Measurements from ENCODE around the gene TDRD9.

The TDRD9 gene

DNA sequence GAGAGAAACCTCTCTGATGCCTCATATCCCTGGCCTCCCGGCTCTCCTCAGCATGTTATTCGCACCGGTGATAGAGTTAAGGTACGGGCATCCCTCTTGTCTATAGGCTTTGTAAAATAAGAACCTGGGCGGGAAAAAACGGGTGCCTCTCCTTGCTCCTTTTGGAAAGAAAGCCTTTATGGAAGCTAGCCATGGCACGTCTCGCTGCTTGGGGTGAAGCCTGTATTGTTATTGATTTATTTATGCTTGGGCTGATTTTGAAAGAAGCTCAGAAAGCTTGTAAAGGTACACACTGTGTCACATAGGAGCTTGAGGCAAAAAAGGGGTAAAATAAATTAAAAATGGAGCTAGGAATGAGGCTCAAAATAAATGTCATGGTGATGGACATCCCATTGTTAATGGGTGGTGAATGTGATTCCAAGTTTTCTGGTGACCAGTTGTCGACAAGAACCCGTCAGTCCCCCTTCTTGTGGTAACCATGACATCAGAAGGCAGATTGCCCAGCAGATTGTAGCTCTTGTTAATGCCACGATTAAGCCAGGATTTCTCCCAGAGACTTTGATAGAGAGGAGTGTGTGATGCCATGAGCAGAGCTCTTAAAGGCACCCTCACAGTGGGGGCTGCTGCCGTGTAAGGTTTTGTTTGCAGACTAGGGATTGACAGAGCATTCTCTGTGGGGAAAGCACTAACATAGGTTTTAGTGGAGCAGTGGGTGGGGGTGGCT is 106.9 kb downstream of the TDRD9 start:
- DNase-seq: no peak

DNA sequence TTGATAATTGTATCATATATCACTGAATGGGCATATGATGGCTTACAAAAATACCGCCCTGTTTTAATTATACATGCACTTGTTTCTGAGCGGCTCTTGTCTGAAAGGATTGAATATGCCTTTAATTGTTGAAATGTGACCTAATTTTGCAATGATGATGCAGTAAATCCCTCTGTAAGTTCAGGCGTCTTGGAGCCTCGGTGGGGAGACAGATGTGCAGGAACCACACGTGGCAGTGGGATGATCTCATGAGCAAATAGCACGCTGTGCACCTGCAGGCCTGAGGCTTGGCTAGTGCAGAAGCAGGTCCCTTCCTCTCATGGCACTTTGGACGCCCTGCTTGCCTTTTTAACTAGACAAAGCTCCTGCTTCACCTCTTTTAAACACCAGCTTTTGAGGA is 108.0 kb downstream of the TDRD9 start:
- DNase-seq: no peak

DNA sequence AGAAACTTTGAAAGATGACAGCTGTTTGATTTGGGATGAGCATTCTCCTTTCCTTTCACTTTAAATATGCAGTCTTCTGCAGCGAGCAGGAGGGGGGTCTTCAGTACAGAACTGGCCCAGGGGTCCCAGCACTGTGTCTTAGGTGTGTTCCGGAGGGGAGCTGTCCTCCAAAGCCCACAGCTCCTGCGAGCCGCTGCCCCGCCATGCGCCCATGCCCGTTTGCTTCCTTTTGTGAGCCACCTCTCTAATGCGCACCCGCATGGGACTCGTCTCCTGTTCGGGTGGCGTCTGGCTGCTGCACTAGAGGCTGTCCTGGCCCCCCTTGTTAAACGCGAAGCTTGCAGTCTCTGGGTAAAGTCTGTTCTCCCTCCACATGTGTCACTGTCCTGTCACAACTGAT is 108.8 kb downstream of the TDRD9 start:
- DNase-seq: no peak

GRCh38 chr14:104037903-104038302 is 109.6 kb downstream of the TDRD9 start:
- no peak for DNase-seq

- no peak for DNase-seq
Measured at GRCh38 chr14:104039214-104039613, 111.0 kb downstream of the TDRD9 start.

- DNase-seq: no peak
Measured at GRCh38 chr14:104040539-104040938, 112.3 kb downstream of the TDRD9 start.

GRCh38 chr14:104041430-104042104 is 113.3 kb downstream of the TDRD9 start:
- DNase-seq: no peak

GRCh38 chr14:104044016-104044415 is 115.8 kb downstream of the TDRD9 start:
- DNase-seq: no peak

GRCh38 chr14:104047761-104048160 is 119.5 kb downstream of the TDRD9 start:
- DNase-seq: no peak

GRCh38 chr14:104048758-104049507 is 120.7 kb downstream of the TDRD9 start:
- DNase-seq: no peak

- no peak for DNase-seq
Measured at GRCh38 chr14:104049576-104050240, 121.5 kb downstream of the TDRD9 start.

DNA sequence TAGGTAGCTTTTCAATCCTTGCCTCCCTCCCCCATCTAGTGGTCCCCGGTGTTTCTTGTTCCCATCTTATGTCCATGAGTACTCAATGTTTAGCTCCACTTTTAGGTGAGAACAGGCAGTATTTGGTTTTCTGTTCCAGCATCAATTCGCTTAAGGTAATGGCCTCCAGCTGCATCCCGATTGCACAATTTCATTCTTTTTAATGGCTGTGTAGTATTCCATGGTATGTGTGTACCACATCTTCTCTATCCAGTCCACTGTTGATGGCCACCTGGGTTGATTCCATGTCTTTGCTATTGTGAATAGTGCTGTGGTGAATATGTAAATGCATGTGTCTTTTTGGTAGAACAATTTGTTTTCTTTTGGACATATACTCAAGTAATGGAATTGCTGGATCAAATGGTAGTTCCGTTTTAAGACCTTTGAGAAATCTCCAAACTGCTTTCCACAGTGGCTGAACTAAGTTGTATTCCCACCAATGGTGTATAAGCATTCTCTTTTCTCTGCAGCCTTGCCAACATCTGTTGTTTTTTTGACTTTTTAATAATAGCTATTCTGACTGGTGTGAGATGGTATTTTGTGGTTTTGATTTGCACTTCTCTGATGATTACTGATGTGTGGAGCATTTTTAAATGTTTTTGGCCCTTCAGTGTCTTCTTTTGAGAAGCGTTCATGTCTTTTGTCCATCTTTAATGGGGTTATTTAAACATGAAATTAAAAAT is 123.0 kb downstream of the TDRD9 start:
- no peak for DNase-seq

- DNase-seq: no peak
Measured at GRCh38 chr14:104054222-104054905, 126.1 kb downstream of the TDRD9 start.

GRCh38 chr14:104062281-104062680 is 134.0 kb downstream of the TDRD9 start:
- DNase-seq: no peak

GRCh38 chr14:104064003-104064402 is 135.7 kb downstream of the TDRD9 start:
- DNase-seq: no peak

DNA sequence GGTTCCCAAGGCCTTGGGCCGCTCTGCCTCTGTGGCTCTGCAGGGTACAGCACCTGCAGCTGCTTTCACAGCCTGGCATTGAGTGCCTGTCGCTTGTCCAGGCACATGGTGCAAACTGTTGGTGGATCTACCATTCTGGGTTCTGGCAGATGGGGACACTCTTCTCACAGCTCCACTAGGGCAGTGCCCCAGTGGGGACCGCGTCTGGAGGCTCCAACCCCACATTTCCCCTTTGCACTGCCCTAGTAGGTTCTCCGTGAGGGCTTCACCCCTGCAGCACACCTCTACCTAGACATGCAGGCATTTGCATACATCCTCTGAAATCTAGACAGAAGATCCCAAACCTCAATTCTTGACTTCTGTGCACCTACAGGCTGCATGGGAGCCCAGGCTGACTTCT is 138.0 kb downstream of the TDRD9 start:
- DNase-seq: no peak

- DNase-seq: no peak
Measured at GRCh38 chr14:104066719-104067295, 138.6 kb downstream of the TDRD9 start.

- no peak for DNase-seq
Measured at GRCh38 chr14:104069541-104069940, 141.3 kb downstream of the TDRD9 start.

- no peak for DNase-seq
Measured at GRCh38 chr14:104072586-104072985, 144.3 kb downstream of the TDRD9 start.

DNA sequence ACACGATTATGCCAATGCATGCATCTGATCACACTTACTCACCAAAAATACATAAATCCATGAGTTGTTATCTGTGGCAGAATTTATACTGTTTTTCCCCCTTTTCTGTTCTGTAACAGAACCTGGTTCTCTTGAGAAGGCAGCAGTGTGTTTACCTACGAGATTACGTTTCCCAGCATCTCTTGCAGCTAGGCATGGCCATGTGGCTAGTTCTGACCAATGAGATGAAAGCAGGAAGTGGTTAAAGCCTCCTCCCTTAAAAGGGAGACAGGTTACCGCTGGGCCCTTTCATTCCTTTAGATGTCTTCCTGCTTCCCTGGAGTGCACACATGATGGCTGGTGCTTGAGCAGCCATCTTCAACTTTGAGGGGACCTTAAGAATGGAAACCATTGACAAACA is 145.5 kb downstream of the TDRD9 start:
- no peak for DNase-seq

- DNase-seq: no peak
Measured at GRCh38 chr14:104075530-104076151, 147.4 kb downstream of the TDRD9 start.

Data from activated CD4-positive, alpha-beta T cell treated with anti-CD3 and anti-CD28 coated beads, Interleukin-10, Interleukin-2, amounts not matched to agents 100 ng/mL and 50 ng/mL, durations not matched to agents 16 hours and 8 hours (primary cell).